Measurements from ENCODE around the gene TAGAP.

DNA sequence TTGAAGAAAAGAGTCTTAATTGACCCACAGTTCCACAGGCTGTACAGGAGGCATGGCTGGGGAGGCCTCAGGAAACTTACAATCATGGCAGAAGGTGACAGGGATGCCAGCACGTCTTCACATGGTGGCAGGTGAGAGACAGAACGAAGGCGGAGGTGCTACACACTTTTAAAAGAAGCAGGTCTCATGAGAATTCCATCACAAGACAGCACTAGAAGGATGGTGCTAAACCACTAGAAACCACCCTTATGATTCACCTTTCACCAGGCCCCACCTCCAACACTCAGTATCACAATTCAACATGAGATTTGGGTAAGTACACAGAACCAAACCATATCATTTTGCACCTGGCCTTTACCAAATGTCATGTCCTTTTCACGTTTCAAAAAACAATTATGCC, 20.9 kb downstream of the TAGAP start:
- TF ChIP-seq POLR2AphosphoS5 (IDR thresholded peaks at IDR 0.05) (no peak), CTCF (IDR thresholded peaks at IDR 0.05) (no peak), EP300 (IDR thresholded peaks at IDR 0.05) (no peak)

Data from stomach (tissue), 4 donors.